Measurements from ENCODE around the gene CHST7. TPM values are rescaled to one million over a fixed set of nuclear protein-coding genes. Genes with fewer than 3 reads are reported as not detected.

The CHST7 gene
- polyA plus RNA-seq, 1 donor from 2014 or later = 4.9 TPM

- H3K9ac ChIP-seq (ENCODE audit: low read length) = no peak overlapping the region
- H3K27me3 ChIP-seq (ENCODE audit: insufficient read depth, low read depth, low read length) = no peaks in the 10 kb centered on the region
- H3K9me2 ChIP-seq (ENCODE audit: insufficient read depth, low read length) = no peaks in the 10 kb centered on the region
- no peak overlapping the region for H3K4me2 ChIP-seq (ENCODE audit: low read length)
- no peak overlapping the region for H2AFZ ChIP-seq (ENCODE audit: low read depth, low read length)
- no peaks in the 10 kb centered on the region for H3K36me3 ChIP-seq (ENCODE audit: insufficient read depth, low read length)
- H4K20me1 ChIP-seq (ENCODE audit: insufficient read depth) = no peaks in the 10 kb centered on the region
- H3K27ac ChIP-seq (ENCODE audit: low read length) = no peak overlapping the region
- TF ChIP-seq EZH2 (IDR thresholded peaks at IDR 0.05; ENCODE audit: borderline replicate concordance, insufficient read depth, low read length, poor library complexity, severe bottlenecking) (no peak), SMC3 (conservative IDR thresholded peaks at IDR 0.05; ENCODE audit: poor library complexity) (no peak), MXI1 (conservative IDR thresholded peaks at IDR 0.05; ENCODE audit: poor library complexity, severe bottlenecking) (no peak), TAF1 (IDR thresholded peaks at IDR 0.05; ENCODE audit: low read depth) (no peak), RAD21 (conservative IDR thresholded peaks at IDR 0.05) (no peak), EP300 (conservative IDR thresholded peaks at IDR 0.05; ENCODE audit: poor library complexity, severe bottlenecking) (no peak), REST (IDR thresholded peaks at IDR 0.05; ENCODE audit: borderline replicate concordance) (no peak), CTCF (IDR thresholded peaks at IDR 0.05; ENCODE audit: poor library complexity, severe bottlenecking) (no peak), POLR2AphosphoS5 (IDR thresholded peaks at IDR 0.05) (no peak)
- no peaks in the 10 kb centered on the region for H3F3A ChIP-seq (ENCODE audit: insufficient read depth, low read length, poor library complexity, severe bottlenecking)
- no peaks in the 10 kb centered on the region for H3K9me3 ChIP-seq (ENCODE audit: low read length)
- H3K79me2 ChIP-seq (replicated peaks; ENCODE audit: insufficient read depth, low read length) = no peaks in the 10 kb centered on the region
- H3K4me3 ChIP-seq (ENCODE audit: low read length) = no peak overlapping the region
Measured at GRCh38 chrX:46621572-46621971, 48.0 kb downstream of the CHST7 start.

- no peaks in the 10 kb centered on the region for H3K27me3 ChIP-seq (ENCODE audit: insufficient read depth, low read depth, low read length)
- H2AFZ ChIP-seq (ENCODE audit: low read depth, low read length) = no peak overlapping the region
- H3K9ac ChIP-seq (ENCODE audit: low read length) = no peak overlapping the region
- no peaks in the 10 kb centered on the region for H3K9me2 ChIP-seq (ENCODE audit: insufficient read depth, low read length)
- no peak overlapping the region for H3K4me3 ChIP-seq (ENCODE audit: low read length)
- H3K79me2 ChIP-seq (replicated peaks; ENCODE audit: insufficient read depth, low read length) = no peaks in the 10 kb centered on the region
- no peaks in the 10 kb centered on the region for H3K9me3 ChIP-seq (ENCODE audit: low read length)
- no peaks in the 10 kb centered on the region for H3K36me3 ChIP-seq (ENCODE audit: insufficient read depth, low read length)
- no peak for TF ChIP-seq SMC3 (conservative IDR thresholded peaks at IDR 0.05; ENCODE audit: poor library complexity)
- TF ChIP-seq EP300 (conservative IDR thresholded peaks at IDR 0.05; ENCODE audit: poor library complexity, severe bottlenecking) = no peak
- TF ChIP-seq CTCF (IDR thresholded peaks at IDR 0.05; ENCODE audit: poor library complexity, severe bottlenecking) = no peak
- no peak for TF ChIP-seq EZH2 (IDR thresholded peaks at IDR 0.05; ENCODE audit: borderline replicate concordance, insufficient read depth, low read length, poor library complexity, severe bottlenecking)
- TF ChIP-seq TAF1 (IDR thresholded peaks at IDR 0.05; ENCODE audit: low read depth) = no peak
- TF ChIP-seq MXI1 (conservative IDR thresholded peaks at IDR 0.05; ENCODE audit: poor library complexity, severe bottlenecking) = no peak
- TF ChIP-seq RAD21 (conservative IDR thresholded peaks at IDR 0.05) = no peak
- TF ChIP-seq REST (IDR thresholded peaks at IDR 0.05; ENCODE audit: borderline replicate concordance) = no peak
- H3F3A ChIP-seq (ENCODE audit: insufficient read depth, low read length, poor library complexity, severe bottlenecking) = no peaks in the 10 kb centered on the region
- no peak overlapping the region for H3K27ac ChIP-seq (ENCODE audit: low read length)
- no peak overlapping the region for H3K4me2 ChIP-seq (ENCODE audit: low read length)
- no peaks in the 10 kb centered on the region for H4K20me1 ChIP-seq (ENCODE audit: insufficient read depth)
Measured at GRCh38 chrX:46624090-46624786, 50.7 kb downstream of the CHST7 start.

Measured in neural cell (in vitro differentiated cells).